Measurements from ENCODE around the gene YTHDC1.
"Not testable (repeated sequence)": the region's sequence is repeated elsewhere in the genome, so short reads cannot be mapped to it uniquely, and the experiment has no call there.

YTHDC1 gene

DNA sequence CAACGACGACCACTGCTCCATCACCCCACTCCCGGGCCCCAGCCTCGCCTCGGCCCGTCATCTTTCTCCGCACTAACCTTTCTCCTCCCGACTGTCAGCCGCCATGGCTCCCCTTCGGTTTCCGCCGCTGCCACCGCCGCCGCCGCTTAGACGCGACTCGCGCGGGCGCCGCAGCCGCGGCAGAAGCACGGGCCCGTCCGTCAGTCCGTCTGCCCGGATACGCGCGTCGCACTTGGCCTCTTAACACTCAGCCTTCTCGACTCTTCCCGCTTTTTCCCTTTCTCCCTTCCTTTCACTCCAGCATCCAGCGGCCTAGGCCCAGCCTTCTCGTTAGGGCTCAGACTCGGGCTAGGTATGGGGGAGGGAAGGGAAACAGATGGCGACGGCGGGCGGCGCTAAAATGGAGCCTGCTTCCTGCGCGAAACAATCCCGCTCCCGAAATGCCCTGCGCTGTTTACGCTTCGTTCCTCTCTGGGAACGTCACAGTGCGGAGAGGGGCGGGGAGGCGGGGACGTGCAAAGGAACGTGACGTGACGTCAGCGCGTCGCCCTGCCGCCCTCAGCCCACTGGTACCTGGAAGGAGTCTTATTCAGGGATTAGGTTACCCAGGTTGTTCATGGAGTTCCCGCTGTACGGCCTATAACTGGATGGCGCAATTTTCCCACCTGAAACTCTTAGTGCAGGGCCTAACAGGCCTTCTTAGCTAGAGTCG, at the start of gene YTHDC1:
TSS of gene YTHDC1 (minus strand) at position 442 of the 712 bp plus-strand sequence. CDS start at position 105, 337 bp downstream.
- peak; percentile 93 to 94 for DNase-seq

DNA sequence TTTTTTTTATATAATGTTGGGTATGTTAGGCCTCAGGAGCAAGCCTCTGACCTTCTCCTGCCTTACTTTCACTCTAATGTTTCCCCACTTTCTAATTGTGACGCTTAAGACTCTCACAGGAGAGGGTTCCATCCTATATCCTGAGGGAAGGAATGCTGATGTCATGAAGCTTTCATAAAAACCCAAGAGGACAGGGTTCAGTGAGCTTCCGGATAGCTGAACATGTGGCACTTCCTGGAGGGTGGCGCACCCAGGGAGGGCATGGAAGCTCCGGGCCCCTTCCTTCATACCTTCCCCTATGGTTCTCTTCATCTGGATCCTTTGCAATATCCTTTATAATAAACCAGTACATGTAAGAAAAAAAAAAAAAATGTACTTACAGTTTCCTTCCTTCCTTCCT, 49.4 kb upstream of the YTHDC1 start:
- no peak for DNase-seq

DNA sequence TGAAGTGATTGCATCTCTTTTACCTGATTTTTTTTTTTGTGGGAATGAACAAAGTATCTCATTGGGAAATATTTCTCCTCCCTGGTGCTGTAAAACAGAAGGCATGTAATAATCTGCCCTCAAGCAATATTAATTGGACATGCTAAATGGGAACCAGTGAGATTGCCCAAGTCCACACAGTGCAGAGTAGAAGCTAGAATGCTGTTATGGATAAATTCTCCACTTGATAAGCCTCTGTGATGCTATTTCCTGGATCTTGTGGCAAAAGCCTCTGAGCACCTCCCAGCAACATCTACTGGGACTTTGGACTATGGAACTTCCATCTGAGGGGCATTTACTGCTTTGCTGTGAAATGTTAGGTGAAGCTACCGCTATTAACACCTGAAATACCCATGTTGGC, 46.9 kb upstream of the YTHDC1 start:
- DNase-seq = no peak

DNA sequence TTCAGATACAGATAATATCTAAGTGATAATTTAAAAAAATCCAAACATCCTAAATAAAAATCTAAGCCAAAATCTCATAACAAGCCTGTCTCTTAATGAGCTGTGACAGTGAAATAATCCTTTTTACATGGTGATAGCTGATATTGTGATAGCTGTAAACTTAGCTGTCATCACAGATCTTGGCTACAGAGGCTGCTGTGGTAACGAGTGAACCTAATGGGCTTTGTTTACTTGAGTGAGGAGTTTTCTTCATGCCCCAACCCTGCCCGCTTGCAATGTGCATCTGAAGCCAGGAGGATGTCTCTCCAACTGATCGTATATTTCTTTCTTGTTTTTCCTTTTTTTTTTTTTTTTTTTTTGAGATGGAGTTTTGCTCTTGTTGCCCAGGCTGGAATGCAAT, 41.5 kb upstream of the YTHDC1 start:
- no peak for DNase-seq

DNA sequence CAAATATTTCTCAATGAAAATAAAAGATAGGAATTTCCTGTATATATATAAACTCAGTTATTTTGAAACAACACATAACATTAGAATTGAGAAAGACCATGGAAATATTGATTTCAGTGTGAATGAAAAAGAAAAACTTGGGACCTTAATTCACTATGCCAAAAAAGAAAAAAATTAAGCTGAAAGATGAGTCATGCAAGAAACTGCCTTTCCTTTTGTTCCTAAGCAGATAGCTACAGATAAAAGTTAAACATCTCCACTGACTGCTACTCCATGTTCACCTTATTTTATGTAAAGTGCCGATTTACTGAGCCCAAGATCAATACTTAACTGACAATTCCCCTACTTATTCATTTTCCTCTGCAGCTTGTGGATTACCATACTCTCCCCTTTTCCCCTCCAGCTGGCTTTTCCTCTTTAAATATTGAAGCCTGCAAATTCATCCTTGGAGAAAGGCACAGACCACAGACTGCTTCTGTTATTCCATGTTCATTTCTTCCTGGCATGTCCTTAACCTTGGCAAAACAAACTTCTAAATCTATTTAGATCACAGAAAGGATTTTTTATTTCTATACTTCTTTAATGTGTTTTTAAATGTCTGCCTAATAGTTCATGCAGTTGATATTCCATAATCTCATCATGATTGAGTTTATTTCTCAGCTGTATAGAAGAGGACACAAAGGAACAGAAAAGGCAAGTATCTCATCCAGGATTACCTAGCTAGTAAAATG, 40.5 kb upstream of the YTHDC1 start:
- no peak for DNase-seq

DNA sequence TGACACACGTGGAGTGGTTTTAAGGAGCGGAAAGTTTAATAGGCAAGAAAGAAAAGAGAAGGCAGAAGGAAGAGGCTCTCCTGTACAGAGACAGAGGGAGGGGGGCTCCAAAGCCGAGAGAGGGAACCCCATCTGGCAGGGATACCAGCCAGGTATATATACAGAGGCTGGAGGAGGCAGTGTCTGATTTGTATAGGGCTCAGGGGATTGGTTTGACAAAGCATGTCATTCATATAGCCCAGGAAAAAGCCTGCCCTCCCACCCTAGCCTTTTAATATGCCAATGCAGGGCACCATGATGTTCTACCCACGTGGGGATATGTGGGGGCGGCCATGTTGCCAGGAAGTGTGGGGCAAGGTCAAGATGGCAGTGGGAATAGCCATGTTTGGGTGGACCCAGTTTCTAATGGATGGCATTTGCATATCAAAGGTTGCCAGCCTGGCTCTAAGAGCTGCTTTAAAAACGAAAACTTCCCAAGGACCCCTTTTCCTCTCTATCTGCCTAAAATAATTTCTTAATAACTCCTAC, 39.6 kb upstream of the YTHDC1 start:
- not testable (repeated sequence) for DNase-seq

DNA sequence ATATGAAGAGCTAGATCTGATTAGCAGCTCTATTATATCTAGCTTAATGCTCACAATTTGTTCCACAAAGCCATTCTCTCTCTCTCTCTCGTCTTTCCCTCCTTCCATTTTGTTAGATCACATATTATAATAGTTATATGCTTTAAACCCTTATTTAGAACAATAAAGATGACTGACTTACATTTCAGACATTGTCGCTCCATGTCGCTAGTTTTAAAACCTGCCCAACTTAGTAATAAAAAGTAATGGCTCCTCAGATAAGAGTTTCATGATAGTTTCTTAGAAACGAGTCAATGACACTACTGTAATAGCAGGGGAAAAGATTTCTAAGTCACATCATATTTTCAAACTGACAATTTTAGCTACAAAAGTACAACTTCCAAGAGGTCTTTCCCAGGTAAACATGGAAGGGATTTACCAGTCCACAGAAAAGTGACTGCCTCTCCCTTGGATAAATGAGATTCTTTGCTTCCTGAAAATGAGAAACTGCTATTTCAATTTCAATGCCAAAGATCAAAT, 38.5 kb upstream of the YTHDC1 start:
- no peak for DNase-seq

DNA sequence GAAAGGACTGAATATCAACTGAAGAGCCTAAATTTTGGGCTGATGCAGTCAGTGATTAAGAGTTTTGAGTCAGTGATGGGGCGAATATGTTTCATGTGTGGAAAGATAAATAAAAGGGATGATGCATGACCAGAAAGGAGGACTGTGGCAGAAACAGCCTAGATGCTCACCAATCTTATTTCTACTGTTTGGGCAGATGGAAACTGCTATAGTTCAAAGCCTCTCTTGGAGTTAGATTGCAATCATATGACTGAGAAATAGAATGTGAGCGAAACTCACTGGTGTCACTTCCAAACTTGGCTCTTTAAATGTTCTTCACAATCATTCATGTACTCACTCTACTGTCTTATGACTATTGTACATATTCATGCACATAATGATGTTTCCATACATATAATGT, 35.4 kb upstream of the YTHDC1 start:
- DNase-seq = no peak

DNA sequence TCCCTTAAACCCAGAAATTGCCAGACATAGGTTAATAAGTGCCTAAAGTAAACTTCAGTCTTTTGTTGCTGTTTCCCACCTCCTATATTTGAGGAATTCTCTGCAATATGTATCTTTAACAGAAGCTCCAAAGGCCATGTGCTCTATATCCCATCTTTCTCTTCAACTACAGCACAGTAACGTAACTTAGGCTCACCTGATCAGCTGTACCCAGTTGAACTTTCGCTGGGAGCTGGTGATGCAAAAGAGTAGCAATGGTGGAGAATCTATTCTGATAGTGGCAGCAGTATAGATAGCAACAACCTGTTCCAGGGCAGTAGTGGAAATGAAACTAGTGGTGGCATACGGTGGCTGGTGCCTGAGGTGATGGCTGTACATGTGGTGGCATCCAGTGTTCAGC, 33.2 kb upstream of the YTHDC1 start:
- DNase-seq = no peak

DNA sequence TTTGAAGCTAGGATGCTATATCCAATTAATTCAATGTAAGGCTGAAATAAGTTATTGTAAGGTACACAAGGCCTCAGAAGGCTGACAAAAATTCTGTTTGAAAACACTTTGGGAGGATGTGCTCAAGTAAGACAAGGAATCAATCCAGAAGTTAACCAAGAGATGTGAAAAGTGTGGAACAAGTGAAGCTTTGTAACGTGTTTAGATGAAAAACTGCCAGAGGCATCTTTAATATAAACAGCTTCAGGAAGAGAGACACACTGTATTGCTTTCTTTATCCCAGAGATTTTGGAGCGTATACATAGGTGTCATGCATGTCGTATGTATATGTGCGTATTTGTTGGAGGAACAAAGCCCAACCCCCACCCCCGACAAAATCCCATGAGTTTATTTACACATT, 28.3 kb upstream of the YTHDC1 start:
- no peak for DNase-seq

DNA sequence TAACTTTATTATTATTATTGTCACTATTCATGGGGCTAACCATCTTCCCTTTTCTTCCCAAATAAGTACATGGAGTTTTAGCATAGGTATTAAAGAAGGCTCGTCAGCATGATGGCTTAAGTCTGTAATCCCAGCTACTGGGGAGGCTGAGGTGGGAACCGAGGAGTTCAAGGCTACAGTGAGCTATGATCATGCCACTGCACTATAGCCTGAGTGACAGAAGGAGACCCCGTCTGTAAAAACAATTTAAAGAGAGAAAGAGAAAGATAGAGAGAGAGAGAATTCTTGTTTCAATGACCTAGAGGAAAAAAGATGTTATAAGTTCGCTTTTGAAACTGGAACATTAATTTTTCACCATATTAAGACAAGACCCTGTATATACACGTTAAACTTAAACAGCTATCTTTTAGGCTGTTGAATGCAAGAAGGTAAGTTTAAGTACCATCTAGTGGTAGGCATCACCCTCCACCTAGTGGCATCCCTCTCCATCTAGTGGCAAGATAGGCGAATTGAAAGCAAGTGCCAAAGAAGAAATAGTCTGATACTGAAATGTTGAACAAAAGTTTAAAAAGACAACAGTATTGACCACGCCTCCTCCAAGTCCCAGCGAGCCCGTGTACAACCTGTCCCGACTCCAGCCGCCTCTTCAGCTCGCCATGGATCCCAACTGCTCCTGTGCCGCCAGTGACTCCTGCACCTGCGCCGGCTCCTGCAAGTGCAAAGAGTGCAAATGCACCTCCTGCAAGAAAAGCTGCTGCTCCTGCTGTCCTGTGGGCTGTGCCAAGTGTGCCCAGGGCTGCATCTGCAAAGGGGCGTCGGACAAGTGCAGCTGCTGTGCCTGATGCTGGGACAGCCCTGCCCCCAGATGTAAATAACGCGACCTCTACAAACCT, 26.0 kb upstream of the YTHDC1 start:
- DNase-seq = peak; percentile 57 to 78

DNA sequence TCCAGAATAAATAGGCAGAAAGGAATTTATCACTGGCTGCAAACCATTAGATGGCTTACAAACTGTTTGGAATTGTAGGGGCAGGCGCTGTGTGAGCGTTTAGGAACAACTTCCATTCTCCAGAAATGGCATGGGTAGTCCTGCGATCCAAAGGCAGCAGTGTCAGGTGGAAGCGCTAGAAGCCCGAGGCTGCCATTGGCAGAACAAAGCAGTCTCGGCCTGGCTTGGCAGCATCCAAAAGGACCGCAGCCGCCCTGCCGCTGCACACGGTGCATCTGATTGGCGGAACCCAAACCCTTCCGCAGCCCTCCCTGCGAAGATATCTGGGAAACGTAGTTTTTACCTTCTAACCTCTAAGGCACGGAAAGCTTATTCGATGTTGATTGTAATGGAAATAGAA, 23.6 kb upstream of the YTHDC1 start:
- peak; percentile 75 to 80 for DNase-seq

DNA sequence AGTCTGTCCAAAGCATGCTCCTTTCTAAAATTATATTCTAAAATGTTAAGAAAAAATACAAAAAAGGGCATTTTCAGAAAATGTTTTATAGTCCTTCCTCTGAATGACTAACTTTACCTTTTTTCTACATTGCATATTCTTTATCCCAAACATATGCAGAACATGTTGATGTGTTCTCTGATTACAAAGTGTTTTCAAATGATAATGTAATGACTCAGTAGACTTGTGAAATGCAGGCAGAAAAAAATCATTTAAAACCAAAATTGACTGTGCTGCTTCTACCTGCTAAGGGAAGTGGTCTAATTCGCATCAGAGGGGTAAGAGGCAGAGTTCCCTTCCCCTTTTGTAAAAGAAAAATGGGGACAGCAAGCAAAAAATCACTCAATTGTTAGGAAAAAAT, 22.7 kb upstream of the YTHDC1 start:
- DNase-seq = no peak

DNA sequence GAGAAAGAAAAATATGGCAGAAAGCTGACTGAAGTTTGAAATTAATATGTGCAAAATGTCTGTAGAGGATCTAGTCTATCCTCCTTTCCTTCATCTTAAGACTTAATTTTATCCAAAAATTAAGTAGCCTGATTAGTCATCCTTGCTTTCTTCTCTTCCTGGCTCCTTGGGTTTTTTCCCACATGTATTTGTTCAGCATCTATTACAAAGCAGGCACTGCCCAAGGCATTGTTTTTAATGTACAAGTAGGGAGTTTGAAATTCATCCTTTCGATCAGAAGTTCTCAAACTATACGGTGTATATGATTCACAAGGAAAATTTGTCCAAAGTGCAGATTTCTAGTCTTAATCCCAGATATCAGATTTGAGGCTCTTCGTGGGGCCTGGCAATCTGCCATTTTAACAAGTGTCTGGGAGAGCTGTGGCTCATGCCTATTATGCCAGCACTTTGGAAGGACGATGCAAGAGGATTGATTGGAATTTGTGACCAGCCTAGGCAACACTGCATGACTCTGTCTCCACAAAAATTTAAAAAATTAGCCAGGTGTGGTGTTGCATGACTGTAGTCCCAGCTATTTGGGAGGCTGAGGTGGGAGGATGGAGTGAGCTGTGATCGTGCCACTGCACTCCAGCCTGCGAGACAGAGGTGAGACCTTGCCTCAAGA, 19.4 kb upstream of the YTHDC1 start:
- no peak for DNase-seq

DNA sequence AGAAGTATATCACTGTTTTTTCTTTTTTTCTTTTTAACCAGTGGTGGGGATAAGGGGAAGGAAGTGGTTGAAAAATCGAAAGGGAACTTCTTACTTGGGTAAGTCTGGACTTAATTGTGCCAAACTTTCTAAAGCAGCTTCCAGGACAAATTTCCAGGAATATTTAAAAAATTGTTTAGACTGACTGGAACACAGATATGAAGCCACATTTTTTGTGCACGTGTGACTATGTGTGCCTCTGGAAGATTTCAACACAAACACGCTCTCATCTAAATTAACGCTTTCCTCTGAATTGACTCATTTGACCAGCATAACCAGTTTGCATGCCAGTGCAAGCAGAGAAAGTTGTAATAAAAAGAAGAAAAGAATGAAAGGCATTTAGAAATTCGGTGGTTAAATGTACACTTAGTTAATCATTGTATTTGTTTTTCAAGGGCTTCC, 18.8 kb upstream of the YTHDC1 start:
- DNase-seq = no peak

DNA sequence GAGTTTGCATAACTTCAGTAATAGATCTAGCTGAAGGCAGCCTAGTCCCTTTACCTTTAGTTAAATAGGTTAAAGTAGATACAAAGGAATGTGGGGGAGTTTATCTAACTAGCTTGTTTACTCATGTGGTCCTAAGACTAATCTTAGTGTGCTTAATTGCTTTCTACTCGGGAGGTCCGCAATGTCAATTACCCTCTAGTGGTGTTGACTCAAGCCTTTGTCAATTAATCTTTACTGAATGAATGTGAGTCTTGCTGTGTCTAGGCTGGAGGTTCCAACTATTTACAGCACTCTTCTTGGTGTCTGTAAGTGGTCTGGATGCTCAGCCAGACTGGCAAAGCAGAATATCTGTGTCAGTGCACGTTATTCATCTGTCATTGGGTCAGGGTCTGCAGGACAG, 17.9 kb upstream of the YTHDC1 start:
- DNase-seq = no peak

DNA sequence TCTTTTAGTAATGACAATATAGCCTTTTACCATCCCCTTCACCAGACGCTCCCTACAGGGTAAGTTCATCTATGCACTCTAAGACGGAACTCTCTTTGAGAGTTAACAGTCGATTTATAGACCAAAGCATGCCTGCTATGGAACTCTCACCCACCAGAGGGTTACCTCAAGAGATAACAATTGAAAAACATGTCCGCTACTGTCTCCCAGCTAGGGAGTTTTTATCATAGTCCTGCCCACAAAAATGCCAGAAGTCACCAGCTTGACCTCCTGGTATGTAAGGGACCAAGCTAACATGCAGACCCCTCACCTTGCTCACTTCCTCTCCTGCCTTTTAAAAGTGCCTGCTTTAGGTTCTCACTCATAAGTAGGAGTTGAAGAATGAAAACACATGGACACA, 16.7 kb upstream of the YTHDC1 start:
- no peak for DNase-seq

DNA sequence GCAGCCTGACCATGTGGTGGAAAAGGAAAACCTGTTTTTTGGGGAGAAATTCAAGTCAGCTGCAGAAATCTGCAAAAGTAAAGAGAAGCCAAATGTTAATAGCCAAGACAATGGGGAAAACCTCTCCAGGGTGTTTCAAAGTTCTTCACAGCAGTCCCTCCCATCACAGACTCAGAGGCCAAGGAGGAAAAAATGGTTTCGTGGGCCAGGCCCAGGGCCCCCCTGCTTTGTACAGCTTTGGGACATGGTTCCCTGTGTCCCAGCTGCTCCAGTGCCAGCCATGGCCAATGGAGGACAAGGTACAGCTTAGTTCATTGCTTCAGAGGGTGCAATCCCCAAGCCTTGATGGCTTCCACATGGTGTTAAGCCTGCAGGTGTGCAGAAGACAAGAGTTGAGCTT, 15.2 kb upstream of the YTHDC1 start:
- DNase-seq = no peak

DNA sequence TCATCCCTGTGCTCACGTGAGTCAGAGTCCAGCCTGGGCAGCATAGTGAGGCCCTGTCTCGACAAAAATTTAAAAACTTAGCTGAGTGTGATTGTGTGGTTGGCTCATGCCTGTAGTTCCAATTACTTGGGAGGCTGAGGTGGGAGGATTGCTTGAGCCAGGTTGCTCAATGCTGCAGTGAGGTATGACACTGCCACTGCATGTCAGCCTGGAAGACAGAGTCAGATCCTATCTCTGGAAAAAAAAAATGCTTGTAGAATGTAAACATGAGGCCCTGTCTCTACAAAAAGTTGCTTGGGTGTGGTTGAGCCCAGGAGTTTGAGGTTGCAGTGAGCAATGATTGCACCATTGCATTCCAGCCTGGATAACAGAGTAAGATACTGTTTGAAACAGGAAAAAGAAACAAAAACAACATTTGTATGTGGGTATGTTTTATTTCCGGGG, 11.3 kb upstream of the YTHDC1 start:
- DNase-seq = no peak

DNA sequence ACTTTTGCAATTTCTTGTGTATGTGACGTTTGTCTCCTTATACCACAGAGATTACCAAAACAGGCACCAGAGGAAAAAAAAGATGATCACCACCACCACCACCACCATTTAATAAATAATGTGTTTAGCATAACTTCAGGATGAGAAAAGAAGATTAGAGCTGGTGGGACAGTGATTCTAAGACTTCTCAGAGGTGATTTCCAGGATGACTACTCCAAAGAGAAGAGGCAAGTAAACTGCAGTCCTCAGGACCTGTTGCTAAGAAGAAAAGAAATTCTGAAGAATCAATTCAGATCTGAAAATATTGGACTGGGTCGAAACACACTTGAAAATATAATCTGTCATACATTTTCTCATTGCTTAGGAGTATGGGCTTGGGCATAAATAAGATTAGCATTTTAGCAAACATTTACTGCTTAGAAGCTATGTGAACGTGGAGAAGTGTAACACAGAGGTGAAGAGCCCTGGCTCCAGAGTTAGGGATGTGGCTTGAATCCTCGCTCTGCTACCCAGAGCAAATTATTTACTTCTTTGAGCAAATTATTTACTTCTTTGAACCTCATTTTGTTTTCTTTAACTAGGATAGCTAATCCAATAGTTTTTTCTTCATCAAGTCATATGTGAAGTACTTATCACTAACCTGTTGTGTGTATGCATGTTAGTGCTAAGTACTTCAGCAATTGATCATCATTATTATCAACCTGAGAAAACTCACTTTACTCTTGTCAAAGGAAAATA, 10.5 kb upstream of the YTHDC1 start:
- DNase-seq = no peak

DNA sequence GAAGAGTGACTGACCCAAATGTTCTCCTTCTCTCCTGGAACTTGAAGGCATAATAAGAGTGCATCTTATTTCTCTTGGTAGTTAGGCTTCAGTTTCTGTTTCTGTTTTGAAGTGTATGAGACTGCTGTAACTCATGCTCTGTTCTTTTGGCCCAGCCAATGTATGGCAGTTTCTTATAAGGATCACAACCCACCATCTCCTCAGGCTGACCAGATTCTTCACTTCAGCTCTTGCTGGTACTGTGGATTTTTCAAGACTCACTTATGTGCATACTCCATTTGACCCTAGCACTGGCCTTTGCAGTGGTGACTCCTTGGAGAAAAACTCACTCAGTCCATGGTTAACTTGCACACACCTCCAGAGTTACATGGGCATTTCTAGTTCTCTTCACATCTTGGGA, 9.6 kb upstream of the YTHDC1 start:
- peak in 1 of 2 donors; percentile 22 for DNase-seq

DNA sequence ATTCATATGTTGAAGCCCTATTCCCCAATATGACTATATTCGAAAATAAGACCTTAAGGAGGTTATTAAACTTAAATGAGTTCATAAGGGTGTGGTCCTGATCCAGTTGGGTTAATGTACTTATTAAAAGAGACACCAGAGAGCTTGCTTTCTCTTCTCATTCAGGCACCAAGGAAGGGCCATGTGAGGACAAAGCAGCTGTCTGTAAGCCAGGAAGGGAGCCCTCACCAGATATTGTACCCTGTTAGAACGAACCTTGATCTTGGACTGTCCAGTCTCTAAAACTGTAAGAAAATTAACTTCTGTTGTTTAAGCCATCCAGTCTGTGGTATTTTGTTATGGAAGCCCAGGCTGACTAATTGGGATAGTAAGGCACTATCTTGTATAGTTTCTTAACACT, 9.1 kb upstream of the YTHDC1 start:
- no peak for DNase-seq

Data from CD4-positive, alpha-beta T cell treated with Interferon alpha-2 for 1 hour (primary cell).